Parathyroid adenoma (tissue), 2 donors: ENCODE results near the gene STOM.
A peak's percentile ranks its signal among the peaks of the same experiment; 100 is the strongest.

Source experiments
- H2AFZ ChIP-seq: fragments of 300-600 bp; sonication (generic); one replicate; pipeline ENCODE4 v1.7.0; 2017; ENCODE audit warnings: antibody characterized with exemption, mild to moderate bottlenecking
- H3K27ac ChIP-seq: fragments of 300-600 bp; sonication (generic); one replicate; pipeline ENCODE4 v1.7.0; 2017
- H3K27me3 ChIP-seq: fragments of 300-600 bp; sonication (generic); one replicate; pipeline ENCODE4 v1.7.0; 2017; ENCODE audit warnings: low read length; ENCODE audit not compliant: control insufficient read depth, insufficient read depth
- H3K36me3 ChIP-seq: fragments of 300-600 bp; sonication (generic); one replicate; pipeline ENCODE4 v1.7.0; 2017; ENCODE audit warnings: low read length; ENCODE audit not compliant: control insufficient read depth, insufficient read depth
- H3K4me1 ChIP-seq: fragments of 300-600 bp; sonication (generic); one replicate; pipeline ENCODE4 v1.7.0; 2017; ENCODE audit warnings: control low read depth
- H3K4me2 ChIP-seq: fragments of 300-600 bp; sonication (generic); one replicate; pipeline ENCODE4 v1.7.0; 2017; ENCODE audit warnings: low read length
- H3K4me3 ChIP-seq: fragments of 300-600 bp; sonication (generic); one replicate; pipeline ENCODE4 v1.7.0; 2017; ENCODE audit warnings: low read depth, low read length
- H3K79me2 ChIP-seq: fragments of 300-600 bp; sonication (generic); one replicate; pipeline ENCODE4 v1.7.0; 2017; ENCODE audit warnings: control low read depth
- H3K9ac ChIP-seq: fragments of 300-600 bp; sonication (generic); one replicate; pipeline ENCODE4 v1.7.0; 2017; ENCODE audit warnings: mild to moderate bottlenecking
- H3K9me3 ChIP-seq: fragments of 300-600 bp; sonication (generic); one replicate; pipeline ENCODE4 v1.7.0; 2017; ENCODE audit warnings: low read length; ENCODE audit not compliant: control insufficient read depth
- TF ChIP-seq, protein P1 (sequence below): fragments of 300-600 bp; sonication (generic); IDR thresholded peaks from one replicate; pipeline ENCODE4 v1.7.0; 2017; ENCODE audit warnings: antibody characterized with exemption, mild to moderate bottlenecking
- donor health status: primary hyperparathyroidism.

STOM gene

DNA sequence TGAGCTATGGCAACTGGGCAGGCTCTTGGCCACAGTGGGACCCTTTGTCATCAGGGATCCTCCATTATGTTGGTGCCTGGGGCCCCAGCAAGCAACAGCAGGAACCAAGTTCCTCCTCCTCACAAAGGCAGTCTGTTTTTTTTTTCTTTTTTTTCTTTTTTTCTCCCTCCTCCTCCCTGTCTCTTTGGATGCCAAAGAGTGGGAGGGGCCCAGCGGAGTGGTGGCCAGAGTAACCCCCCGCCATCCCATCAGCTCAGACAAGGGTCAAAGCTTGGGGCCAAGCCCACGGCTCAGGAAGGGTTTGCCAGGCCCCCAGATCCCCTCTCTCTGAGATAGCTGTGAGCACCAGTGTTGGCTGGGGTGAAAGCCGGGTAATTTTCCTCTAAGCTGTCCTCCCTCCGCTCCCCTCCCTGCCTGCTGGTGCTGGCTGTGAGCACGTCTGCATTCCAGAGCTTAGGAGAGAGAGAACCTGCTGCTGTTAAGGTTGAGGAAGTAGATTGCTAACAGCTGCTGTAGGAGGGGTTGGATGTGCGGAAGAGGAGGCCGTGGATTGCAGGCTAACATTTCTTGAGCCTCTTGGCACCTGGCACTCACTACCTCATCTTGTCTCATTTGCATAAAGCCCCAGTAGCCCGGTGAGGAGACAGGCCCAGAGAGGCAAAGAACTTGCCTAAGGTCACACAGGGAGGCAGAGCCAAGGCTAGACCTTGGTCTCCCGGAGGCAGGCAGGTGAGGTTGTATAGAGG is 80.9 kb downstream of the STOM start:
- Histone ChIP-seq H3K4me1 (peaks cover 6% of the 10 kb centered on the region), H3K4me3 (no peak overlapping the region), H3K9ac (no peak overlapping the region)

More for the DNA sequence above, 80.9 kb downstream of the STOM start:
- no peaks in the 10 kb centered on the region for H3K9me3 ChIP-seq
- peak overlapping the region; percentile 59 for H3K27ac ChIP-seq
- no peaks in the 10 kb centered on the region for H3K27me3 ChIP-seq
- H3K79me2 ChIP-seq, result no peaks in the 10 kb centered on the region
- no peaks in the 10 kb centered on the region for H3K36me3 ChIP-seq
- H2AFZ ChIP-seq, result peak overlapping the region; percentile 75
- no peak overlapping the region for H3K4me2 ChIP-seq
- TF ChIP-seq, protein P1, sequence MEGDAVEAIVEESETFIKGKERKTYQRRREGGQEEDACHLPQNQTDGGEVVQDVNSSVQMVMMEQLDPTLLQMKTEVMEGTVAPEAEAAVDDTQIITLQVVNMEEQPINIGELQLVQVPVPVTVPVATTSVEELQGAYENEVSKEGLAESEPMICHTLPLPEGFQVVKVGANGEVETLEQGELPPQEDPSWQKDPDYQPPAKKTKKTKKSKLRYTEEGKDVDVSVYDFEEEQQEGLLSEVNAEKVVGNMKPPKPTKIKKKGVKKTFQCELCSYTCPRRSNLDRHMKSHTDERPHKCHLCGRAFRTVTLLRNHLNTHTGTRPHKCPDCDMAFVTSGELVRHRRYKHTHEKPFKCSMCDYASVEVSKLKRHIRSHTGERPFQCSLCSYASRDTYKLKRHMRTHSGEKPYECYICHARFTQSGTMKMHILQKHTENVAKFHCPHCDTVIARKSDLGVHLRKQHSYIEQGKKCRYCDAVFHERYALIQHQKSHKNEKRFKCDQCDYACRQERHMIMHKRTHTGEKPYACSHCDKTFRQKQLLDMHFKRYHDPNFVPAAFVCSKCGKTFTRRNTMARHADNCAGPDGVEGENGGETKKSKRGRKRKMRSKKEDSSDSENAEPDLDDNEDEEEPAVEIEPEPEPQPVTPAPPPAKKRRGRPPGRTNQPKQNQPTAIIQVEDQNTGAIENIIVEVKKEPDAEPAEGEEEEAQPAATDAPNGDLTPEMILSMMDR, result no peak
